ENCODE results near the gene MDFI. TPM values are rescaled to one million over a fixed set of nuclear protein-coding genes. Genes with fewer than 3 reads are reported as not detected.

MDFI gene
- total RNA-seq, 2 experiments from 2014 or later: not detected

DNA sequence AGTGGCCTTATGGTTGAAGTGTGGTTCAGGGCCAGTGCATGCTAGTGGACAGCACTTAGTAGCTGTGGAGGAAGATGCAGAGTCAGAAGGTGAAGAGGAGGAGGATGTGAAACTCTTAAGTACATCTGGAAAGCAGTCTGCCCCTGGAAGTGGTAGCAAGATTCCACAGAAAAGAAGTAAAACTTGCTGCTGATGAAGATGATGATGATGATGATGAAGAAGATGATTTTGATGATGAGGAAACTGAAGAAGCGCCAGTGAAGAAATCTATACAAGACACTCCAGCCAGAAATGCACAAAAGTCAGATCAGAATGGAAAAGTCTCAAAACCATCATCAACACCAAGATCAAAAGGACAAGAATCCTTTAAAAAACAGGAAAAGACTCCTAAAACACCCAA is 28.9 kb downstream of the MDFI start:
- Mint-ChIP-seq H3K27ac (no peak overlapping the region), H3K4me1 (ENCODE audit: low read depth) (no peaks in the 10 kb centered on the region), H3K9me3 (no peaks in the 10 kb centered on the region), H3K27me3 (peaks cover 11% of the 10 kb centered on the region), H3K4me3 (no peak overlapping the region), H3K36me3 (ENCODE audit: low read depth) (no peaks in the 10 kb centered on the region)
- TF ChIP-seq CTCF (IDR thresholded peaks at IDR 0.05): no peak
- POLR2A ChIA-PET: no interaction called here
- CTCF ChIA-PET: no interaction called here
- ATAC-seq (no peak), DNase-seq (no peak)
- intact Hi-C loops (cut with micrococcal nuclease): no loop called here

- ATAC-seq (no peak), DNase-seq (no peak)
- H3K4me1 Mint-ChIP-seq (ENCODE audit: low read depth): no peaks in the 10 kb centered on the region
- no peak for TF ChIP-seq CTCF (IDR thresholded peaks at IDR 0.05)
- CTCF ChIA-PET: no interaction called here
- no peak overlapping the region for H3K4me3 Mint-ChIP-seq
- POLR2A ChIA-PET: no interaction called here
- H3K27ac Mint-ChIP-seq: no peak overlapping the region
- peaks cover 5% of the 10 kb centered on the region for H3K27me3 Mint-ChIP-seq
- H3K36me3 Mint-ChIP-seq (ENCODE audit: low read depth): no peaks in the 10 kb centered on the region
- H3K9me3 Mint-ChIP-seq: no peaks in the 10 kb centered on the region
- intact Hi-C loops (cut with micrococcal nuclease): no loop called here
Measured at GRCh38 chr6:41668968-41669367, 30.7 kb downstream of the MDFI start.

DNA sequence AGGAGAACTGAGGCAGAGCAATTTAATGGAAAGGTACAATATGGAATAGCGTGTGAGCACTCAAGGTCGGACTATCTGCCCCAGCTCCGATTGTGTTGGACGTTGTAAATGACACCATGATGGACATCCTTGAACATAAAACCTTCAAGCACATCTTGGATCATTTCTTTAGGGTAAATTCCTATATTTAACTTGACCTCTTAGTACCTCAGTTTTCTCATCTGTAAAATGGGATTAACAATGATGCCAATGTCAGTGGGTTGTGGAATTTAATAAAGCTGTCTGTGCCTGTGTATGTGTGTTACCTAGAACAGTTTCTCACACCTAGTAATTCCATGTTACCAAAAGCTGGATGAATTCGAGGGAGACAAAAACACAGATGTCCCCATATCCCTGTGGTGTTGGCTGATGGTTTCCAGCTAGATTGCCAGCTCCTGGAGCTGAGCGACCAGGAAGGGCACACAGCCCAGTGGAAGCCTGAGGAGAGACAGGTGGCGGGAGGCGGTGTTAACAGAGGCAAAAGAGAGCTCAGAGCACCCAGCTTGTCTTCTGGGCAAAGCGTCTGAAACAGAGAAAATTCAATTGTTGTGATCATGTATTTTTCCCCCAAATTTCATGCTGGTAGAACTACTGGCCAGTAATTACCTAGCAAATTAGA is 32.6 kb downstream of the MDFI start:
- POLR2A ChIA-PET: interaction anchor here (0.7 kb wide), 1 partner anchor 90 kb away, joined by 3 read pairs; no protein-coding TSS in a partner anchor
- Mint-ChIP-seq H3K4me1 (ENCODE audit: low read depth) (no peaks in the 10 kb centered on the region), H3K4me3 (no peak overlapping the region), H3K9me3 (no peaks in the 10 kb centered on the region), H3K27me3 (peaks cover 6% of the 10 kb centered on the region), H3K36me3 (ENCODE audit: low read depth) (no peaks in the 10 kb centered on the region), H3K27ac (no peak overlapping the region)
- CTCF ChIA-PET: interaction anchor here (0.9 kb wide), 1 partner anchor 10 kb away, joined by 3 read pairs; no protein-coding TSS in a partner anchor
- DNase-seq: no peak
- TF ChIP-seq CTCF (IDR thresholded peaks at IDR 0.05): no peak
- intact Hi-C loops (cut with micrococcal nuclease): no loop called here
- ATAC-seq: no peak

GRCh38 chr6:41671376-41671775 is 33.1 kb downstream of the MDFI start:
- no peak for TF ChIP-seq CTCF (IDR thresholded peaks at IDR 0.05)
- no peak overlapping the region for H3K27ac Mint-ChIP-seq
- CTCF ChIA-PET: no interaction called here
- DNase-seq (no peak), ATAC-seq (no peak)
- no peaks in the 10 kb centered on the region for H3K36me3 Mint-ChIP-seq (ENCODE audit: low read depth)
- no peaks in the 10 kb centered on the region for H3K4me1 Mint-ChIP-seq (ENCODE audit: low read depth)
- H3K27me3 Mint-ChIP-seq: peaks cover 6% of the 10 kb centered on the region
- H3K4me3 Mint-ChIP-seq: no peak overlapping the region
- POLR2A ChIA-PET: interaction anchor here (0.7 kb wide), 1 partner anchor 91 kb away, joined by 3 read pairs; no protein-coding TSS in a partner anchor
- intact Hi-C loops (cut with micrococcal nuclease): no loop called here
- H3K9me3 Mint-ChIP-seq: no peaks in the 10 kb centered on the region

DNA sequence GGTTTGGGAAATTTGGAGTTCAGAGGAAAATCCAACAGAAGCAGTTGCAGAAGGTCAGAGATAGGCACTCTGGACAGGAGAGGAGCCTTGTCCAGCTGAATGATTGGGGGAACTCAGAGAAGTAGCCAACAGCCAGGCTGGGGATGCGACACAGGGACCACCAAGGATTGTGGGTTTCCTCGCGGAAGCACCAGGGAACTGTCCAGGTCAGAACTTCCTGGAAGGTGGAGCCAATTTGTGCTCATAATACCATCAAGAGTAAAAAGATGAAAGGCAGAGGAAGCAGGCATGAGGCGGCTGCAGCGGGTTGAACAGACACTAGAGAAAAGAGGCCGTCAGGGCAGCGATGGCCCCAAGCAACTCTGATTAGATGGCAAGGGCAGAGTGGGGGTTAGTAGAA is 33.7 kb downstream of the MDFI start:
- POLR2A ChIA-PET: no interaction called here
- TF ChIP-seq CTCF (IDR thresholded peaks at IDR 0.05): no peak
- DNase-seq (no peak), ATAC-seq (no peak)
- no peaks in the 10 kb centered on the region for H3K9me3 Mint-ChIP-seq
- H3K27ac Mint-ChIP-seq: no peak overlapping the region
- intact Hi-C loops (cut with micrococcal nuclease): no loop called here
- no peak overlapping the region for H3K4me3 Mint-ChIP-seq
- CTCF ChIA-PET: no interaction called here
- peaks cover 6% of the 10 kb centered on the region for H3K27me3 Mint-ChIP-seq
- no peaks in the 10 kb centered on the region for H3K36me3 Mint-ChIP-seq (ENCODE audit: low read depth)
- H3K4me1 Mint-ChIP-seq (ENCODE audit: low read depth): no peaks in the 10 kb centered on the region
